Stimulated activated naive CD8-positive, alpha-beta T cell treated with anti-CD3 and anti-CD28 coated beads, Interleukin-15, Interleukin-2, amounts not matched to agents 100 U/mL and 50 U/mL, for 24 hours (primary cell): ENCODE measurements around the gene GRID1.
"Not testable (repeated sequence)": the region's sequence is repeated elsewhere in the genome, so short reads cannot be mapped to it uniquely, and the experiment has no call there.

Experiments
- ATAC-seq: fragments of 150-1000 bp; cut with Tn5 transposase; one replicate; pipeline ENCODE4 v1.10.0; 2021
- DNase-seq: peaks from one replicate; pipeline ENCODE4 v3.0.0; 2021

Gene GRID1

GRCh38 chr10:86138551-86139065 lies 228.0 kb downstream of the GRID1 start:
- DNase-seq (no peak), ATAC-seq (no peak)

- ATAC-seq (no peak), DNase-seq (no peak)
Observed at GRCh38 chr10:86137561-86137960, 229.0 kb downstream of the GRID1 start.

- ATAC-seq (no peak), DNase-seq (no peak)
Observed at GRCh38 chr10:86136934-86137333, 229.7 kb downstream of the GRID1 start.

- ATAC-seq: no peak
- DNase-seq: no peak
Observed at GRCh38 chr10:86135191-86135590, 231.4 kb downstream of the GRID1 start.

- DNase-seq (no peak), ATAC-seq (no peak)
Observed at GRCh38 chr10:86130737-86131475, 235.7 kb downstream of the GRID1 start.

- ATAC-seq: no peak
- DNase-seq: no peak
Observed at GRCh38 chr10:86130041-86130440, 236.6 kb downstream of the GRID1 start.

- no peak for DNase-seq
- ATAC-seq: no peak
Observed at GRCh38 chr10:86128360-86128759, 238.2 kb downstream of the GRID1 start.

GRCh38 chr10:86127274-86127819 lies 239.2 kb downstream of the GRID1 start:
- DNase-seq (no peak), ATAC-seq (no peak)

GRCh38 chr10:86124734-86125133 lies 241.9 kb downstream of the GRID1 start:
- no peak for ATAC-seq
- DNase-seq: no peak

GRCh38 chr10:86123715-86124114 lies 242.9 kb downstream of the GRID1 start:
- ATAC-seq (no peak), DNase-seq (no peak)

GRCh38 chr10:86123304-86123703 lies 243.3 kb downstream of the GRID1 start:
- no peak for DNase-seq
- no peak for ATAC-seq

GRCh38 chr10:86122646-86123045 lies 243.9 kb downstream of the GRID1 start:
- ATAC-seq: no peak
- DNase-seq: no peak

- ATAC-seq (no peak), DNase-seq (no peak)
Observed at GRCh38 chr10:86121200-86121599, 245.4 kb downstream of the GRID1 start.

- ATAC-seq (no peak), DNase-seq (no peak)
Observed at GRCh38 chr10:86117051-86117450, 249.5 kb downstream of the GRID1 start.

GRCh38 chr10:86113983-86114382 lies 252.6 kb downstream of the GRID1 start:
- no peak for DNase-seq
- ATAC-seq: no peak

- ATAC-seq: no peak
- no peak for DNase-seq
Observed at GRCh38 chr10:86113501-86113900, 253.1 kb downstream of the GRID1 start.

- no peak for DNase-seq
- no peak for ATAC-seq
Observed at GRCh38 chr10:86113044-86113443, 253.6 kb downstream of the GRID1 start.

- no peak for ATAC-seq
Observed at GRCh38 chr10:86111902-86112545, 254.6 kb downstream of the GRID1 start.

GRCh38 chr10:86110156-86110786 lies 256.3 kb downstream of the GRID1 start:
- ATAC-seq (no peak), DNase-seq (no peak)

More at GRCh38 chr10:86111902-86112545, 254.6 kb downstream of the GRID1 start:
- no peak for DNase-seq

GRCh38 chr10:86109421-86109820 lies 257.2 kb downstream of the GRID1 start:
- ATAC-seq (no peak), DNase-seq (no peak)

- DNase-seq: no peak
- ATAC-seq: no peak
Observed at GRCh38 chr10:86108696-86109095, 257.9 kb downstream of the GRID1 start.

- ATAC-seq, DNase-seq: not testable (repeated sequence)
Observed at GRCh38 chr10:86107611-86108310, 258.8 kb downstream of the GRID1 start.
